Effector memory CD4-positive, alpha-beta T cell (primary cell): Measurements from ENCODE around the gene UBL7.

Experiments used
- DNase-seq, 3 donors: peaks; one replicate each; pipeline ENCODE4 v3.0.0-alpha.2; 2020
- H3K27ac ChIP-seq: 2 replicates; pipeline ENCODE4 v1.7.0; 2013; ENCODE audit warnings: mild to moderate bottlenecking, low read length, moderate library complexity; ENCODE audit not compliant: insufficient read depth, poor library complexity, severe bottlenecking
- H3K27me3 ChIP-seq: replicated peaks from 2 replicates; pipeline ENCODE4 v1.7.0; 2013; ENCODE audit warnings: mild to moderate bottlenecking, low read length; ENCODE audit not compliant: insufficient read depth, control insufficient read depth, poor library complexity, severe bottlenecking
- H3K36me3 ChIP-seq: 2 replicates; pipeline ENCODE4 v1.7.0; 2013; ENCODE audit warnings: mild to moderate bottlenecking, low read length, moderate library complexity; ENCODE audit not compliant: control insufficient read depth, insufficient read depth
- H3K4me1 ChIP-seq: 2 replicates; pipeline ENCODE4 v1.7.0; 2013; ENCODE audit warnings: low read length, mild to moderate bottlenecking; ENCODE audit not compliant: control insufficient read depth, insufficient read depth, poor library complexity, severe bottlenecking
- H3K4me3 ChIP-seq: 2 replicates; pipeline ENCODE4 v1.7.0; 2013; ENCODE audit warnings: low read length, low read depth, mild to moderate bottlenecking; ENCODE audit not compliant: insufficient read depth, poor library complexity, severe bottlenecking
- H3K9me3 ChIP-seq: 2 replicates; pipeline ENCODE4 v1.7.0; 2013; ENCODE audit warnings: mild to moderate bottlenecking, low read length, moderate library complexity; ENCODE audit not compliant: control insufficient read depth
- total RNA-seq, 3 donors: gene quantifications; one replicate each; lab custom pipeline; 2026; lab: John Stamatoyannopoulos, UW

The UBL7 gene, protein sequence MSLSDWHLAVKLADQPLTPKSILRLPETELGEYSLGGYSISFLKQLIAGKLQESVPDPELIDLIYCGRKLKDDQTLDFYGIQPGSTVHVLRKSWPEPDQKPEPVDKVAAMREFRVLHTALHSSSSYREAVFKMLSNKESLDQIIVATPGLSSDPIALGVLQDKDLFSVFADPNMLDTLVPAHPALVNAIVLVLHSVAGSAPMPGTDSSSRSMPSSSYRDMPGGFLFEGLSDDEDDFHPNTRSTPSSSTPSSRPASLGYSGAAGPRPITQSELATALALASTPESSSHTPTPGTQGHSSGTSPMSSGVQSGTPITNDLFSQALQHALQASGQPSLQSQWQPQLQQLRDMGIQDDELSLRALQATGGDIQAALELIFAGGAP
- 14.4 to 20.1 (median 16.3) reads per million in 3 donors for total RNA-seq

DNA sequence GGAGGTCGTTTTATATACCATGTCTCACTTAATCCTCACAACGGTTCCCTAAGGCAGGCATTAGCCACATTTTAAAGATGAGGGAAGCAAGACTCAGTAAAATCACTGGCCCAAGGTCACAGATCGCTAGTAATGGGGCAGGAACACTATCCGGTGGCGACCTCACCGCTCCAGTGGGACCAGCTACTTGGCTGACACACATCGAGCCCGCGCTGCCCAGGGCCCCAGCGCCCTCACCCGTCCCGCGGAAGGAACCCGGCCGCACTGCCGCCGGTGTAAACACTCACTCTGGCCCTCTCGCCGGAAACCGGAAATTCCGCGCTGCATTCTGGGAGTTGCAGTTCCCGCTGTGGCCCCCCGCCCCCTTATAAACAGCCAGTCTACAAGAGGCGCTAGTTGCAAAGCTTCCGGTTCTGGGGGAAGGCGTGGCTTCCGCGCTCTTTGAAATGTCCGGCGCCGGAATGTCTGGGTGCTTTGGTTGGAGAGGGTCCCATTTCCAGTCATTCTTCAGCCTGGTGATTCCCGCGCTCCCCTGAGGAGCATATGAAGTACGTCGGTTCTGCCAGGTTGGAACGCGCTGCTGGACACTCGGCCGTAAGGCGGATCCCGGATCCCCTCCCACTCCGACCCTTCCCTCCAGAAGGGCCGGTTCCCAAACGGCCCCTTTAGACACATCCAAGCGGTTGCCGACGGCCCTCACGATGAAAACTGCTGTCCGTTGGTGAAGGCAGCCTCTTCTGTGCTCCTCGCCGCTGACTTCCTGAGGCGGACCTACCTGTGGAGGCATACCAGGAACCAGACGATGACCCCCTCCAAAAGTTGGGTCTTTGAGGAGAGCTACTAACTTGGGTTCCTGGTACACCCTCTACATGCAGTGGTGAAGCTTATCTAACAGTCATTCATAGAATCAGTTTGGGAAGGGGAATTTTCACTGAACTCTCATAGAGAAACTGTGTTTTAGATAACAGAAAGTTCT lies at the start of gene UBL7:
Gene UBL7 (minus strand): TSS at position 290 of the 976 bp plus-strand sequence. CDS start 2,293 bp downstream, outside the sequence.
- peak; percentile 90 to 95 (median 93) for DNase-seq
- Histone ChIP-seq H3K4me3 (peak within 1 kb of the TSS; percentile 95), H3K36me3 (peaks cover 10% of the 10 kb centered on the region), H3K9me3 (no peaks in the 10 kb centered on the region), H3K27me3 (no peaks in the 10 kb centered on the region), H3K4me1 (peaks cover 5% of the 10 kb centered on the region), H3K27ac (peak within 1 kb of the TSS; percentile 74)

DNA sequence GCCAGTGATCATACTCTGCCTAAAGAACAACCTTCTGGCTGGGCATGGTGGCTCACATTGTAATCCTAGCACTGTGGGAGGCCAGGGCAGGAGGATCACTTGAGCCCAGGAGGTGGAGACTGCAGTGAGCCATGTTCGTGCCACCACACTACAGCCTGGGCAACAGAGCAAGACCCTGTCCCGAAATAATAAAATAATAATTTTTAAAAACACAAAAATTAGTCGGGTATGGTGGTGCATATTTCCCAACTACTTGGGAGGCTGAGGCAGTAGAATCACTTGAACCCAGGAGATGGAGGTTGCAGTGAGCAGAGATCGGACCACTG lies 45.5 kb upstream of the UBL7 start:
- H3K27me3 ChIP-seq: no peaks in the 10 kb centered on the region
- peaks cover 7% of the 10 kb centered on the region for H3K36me3 ChIP-seq
- DNase-seq: no peak
- no peak overlapping the region for H3K27ac ChIP-seq
- H3K9me3 ChIP-seq: no peaks in the 10 kb centered on the region
- no peaks in the 10 kb centered on the region for H3K4me1 ChIP-seq
- H3K4me3 ChIP-seq: no peak overlapping the region

DNA sequence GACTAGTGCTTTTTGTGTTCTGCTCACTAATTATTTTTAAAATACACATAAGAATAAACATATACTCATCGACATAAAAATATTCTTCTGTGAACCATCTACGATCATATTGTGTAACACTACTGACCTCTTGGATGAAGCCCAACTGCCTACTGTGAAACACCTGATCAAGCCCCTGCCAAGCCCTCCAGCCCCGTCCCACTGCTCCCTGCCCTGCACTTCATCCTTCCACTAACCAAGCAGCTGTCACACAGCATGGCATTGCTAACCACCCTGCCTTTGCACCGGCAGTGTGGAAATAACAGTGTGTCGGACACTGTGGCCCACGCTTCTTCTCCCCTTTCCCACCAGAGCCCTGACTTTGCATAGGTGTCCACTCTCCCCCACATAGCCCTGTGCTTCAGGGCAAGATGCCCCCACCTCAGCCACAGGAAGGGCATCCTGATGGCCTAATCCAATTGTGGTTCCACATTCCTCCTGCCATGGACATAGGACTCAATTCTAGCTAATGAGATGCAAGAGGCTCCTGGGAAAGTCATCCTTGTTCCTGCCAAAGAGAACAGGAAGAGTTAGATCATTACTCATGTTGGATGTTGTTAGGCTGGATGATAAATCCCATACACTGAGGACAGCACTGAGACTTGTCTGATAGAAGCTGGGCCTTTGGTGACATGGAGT lies 45.0 kb upstream of the UBL7 start:
- no peak for DNase-seq
- peaks cover 7% of the 10 kb centered on the region for H3K36me3 ChIP-seq
- H3K9me3 ChIP-seq: no peaks in the 10 kb centered on the region
- H3K27me3 ChIP-seq: no peaks in the 10 kb centered on the region
- H3K27ac ChIP-seq: no peak overlapping the region
- H3K4me3 ChIP-seq: no peak overlapping the region
- H3K4me1 ChIP-seq: no peaks in the 10 kb centered on the region

DNA sequence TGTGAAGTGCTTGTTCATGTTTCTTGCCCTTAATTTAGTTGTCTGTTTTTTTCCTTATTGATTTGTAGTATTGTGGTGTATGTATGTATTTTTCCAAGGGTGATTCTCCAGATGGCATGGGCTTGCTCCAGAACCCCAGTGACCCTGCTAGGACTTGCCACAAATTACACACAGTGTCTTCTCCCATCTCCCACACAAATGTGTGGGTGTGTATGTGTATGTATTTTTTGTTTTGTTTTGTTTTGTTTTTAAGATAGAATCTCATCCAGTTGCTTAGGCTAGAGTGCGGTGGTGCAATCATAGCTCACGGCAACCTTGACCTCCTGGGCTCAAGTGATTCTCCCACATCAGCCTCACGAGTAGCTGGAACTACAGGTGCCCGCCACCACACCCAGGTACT lies 43.9 kb upstream of the UBL7 start:
- no peak overlapping the region for H3K4me3 ChIP-seq
- no peak for DNase-seq
- H3K36me3 ChIP-seq: peaks cover 7% of the 10 kb centered on the region
- H3K27ac ChIP-seq: no peak overlapping the region
- H3K27me3 ChIP-seq: no peaks in the 10 kb centered on the region
- H3K9me3 ChIP-seq: no peaks in the 10 kb centered on the region
- H3K4me1 ChIP-seq: no peaks in the 10 kb centered on the region

DNA sequence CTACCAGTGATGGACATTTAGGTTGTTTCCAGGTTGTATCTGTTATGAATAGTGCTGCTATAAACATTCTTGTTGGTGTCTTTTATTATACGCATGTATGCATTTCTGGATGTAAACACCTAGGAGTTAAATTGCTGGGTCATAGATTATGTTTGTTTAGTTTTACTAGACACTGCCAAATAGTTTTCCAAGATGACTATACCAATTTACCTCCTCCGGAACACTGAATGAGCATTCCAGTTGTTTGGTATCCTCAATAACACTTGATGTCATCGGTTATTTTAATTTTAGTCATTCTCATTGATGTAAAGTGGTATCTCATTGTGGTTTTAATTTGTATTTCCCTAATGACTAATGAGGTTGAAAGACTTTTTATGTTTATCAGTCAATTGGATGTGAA lies 43.5 kb upstream of the UBL7 start:
- no peaks in the 10 kb centered on the region for H3K9me3 ChIP-seq
- no peaks in the 10 kb centered on the region for H3K27me3 ChIP-seq
- no peaks in the 10 kb centered on the region for H3K4me1 ChIP-seq
- peaks cover 7% of the 10 kb centered on the region for H3K36me3 ChIP-seq
- no peak for DNase-seq
- H3K4me3 ChIP-seq: no peak overlapping the region
- H3K27ac ChIP-seq: no peak overlapping the region

DNA sequence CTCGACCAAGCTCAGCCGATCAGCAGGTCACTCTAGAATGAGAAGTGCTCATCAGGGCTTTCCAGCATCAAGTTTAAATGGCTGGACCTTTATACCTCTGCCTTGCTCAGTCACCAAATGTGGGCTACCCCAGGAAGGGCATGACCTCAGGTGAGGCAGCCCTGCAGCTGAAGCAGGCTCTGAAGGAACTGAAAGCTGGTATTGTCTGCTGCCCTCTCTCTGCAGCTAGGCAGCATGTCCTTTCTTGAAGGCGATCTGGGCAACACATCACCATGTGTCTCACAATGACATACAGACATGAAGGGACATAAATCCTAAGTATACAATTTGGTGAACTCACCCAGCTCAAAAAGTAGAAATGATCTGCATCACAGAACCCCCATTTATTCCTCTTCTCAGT lies 41.3 kb upstream of the UBL7 start:
- no peak for DNase-seq
- H3K9me3 ChIP-seq: no peaks in the 10 kb centered on the region
- no peaks in the 10 kb centered on the region for H3K4me1 ChIP-seq
- H3K4me3 ChIP-seq: no peak overlapping the region
- no peak overlapping the region for H3K27ac ChIP-seq
- H3K36me3 ChIP-seq: peaks cover 7% of the 10 kb centered on the region
- H3K27me3 ChIP-seq: no peaks in the 10 kb centered on the region

DNA sequence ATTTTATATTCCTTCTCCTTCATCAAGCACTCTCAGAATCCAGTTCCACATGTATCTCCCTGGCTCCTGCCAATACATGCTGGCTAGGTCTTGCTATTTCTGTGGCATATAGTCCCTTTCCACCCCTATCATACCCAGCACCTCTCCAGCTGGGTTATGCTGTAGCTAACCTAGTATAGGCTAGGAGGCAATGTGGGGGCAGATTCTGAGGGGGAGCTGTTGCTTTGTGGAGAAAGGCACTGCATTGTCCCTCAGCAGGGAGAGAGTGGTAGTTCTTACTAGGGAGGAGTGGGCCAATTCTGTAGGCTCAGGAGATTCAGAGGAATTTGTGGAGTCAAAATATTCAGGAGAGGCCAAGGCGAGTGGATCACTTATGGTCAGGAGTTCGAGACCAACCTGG lies 39.4 kb upstream of the UBL7 start:
- H3K27me3 ChIP-seq: no peaks in the 10 kb centered on the region
- no peak for DNase-seq
- peaks cover 7% of the 10 kb centered on the region for H3K36me3 ChIP-seq
- no peak overlapping the region for H3K27ac ChIP-seq
- H3K4me1 ChIP-seq: no peaks in the 10 kb centered on the region
- no peak overlapping the region for H3K4me3 ChIP-seq
- H3K9me3 ChIP-seq: no peaks in the 10 kb centered on the region

DNA sequence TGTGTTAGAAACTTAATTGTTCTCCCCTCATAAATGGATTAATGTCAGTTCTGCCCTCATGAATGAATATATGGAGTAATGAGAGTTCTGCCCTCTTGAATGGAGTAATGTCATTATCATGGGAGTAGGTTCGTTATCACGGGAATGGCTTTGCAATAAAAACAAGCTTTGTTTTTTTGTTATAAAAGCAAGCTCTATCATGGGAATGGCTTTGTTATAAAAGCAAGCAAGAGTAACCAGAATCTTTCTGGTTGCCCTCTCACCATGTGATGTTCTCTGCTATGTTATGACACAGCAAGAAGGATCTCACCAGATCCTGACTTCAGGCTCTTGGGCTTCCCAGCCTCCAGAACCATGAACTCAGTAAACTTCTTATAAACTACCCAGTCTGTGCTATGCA lies 38.4 kb upstream of the UBL7 start:
- Histone ChIP-seq H3K36me3 (peaks cover 7% of the 10 kb centered on the region), H3K4me1 (no peaks in the 10 kb centered on the region), H3K9me3 (no peaks in the 10 kb centered on the region), H3K27me3 (no peaks in the 10 kb centered on the region), H3K27ac (no peak overlapping the region), H3K4me3 (no peak overlapping the region)
- DNase-seq: no peak

DNA sequence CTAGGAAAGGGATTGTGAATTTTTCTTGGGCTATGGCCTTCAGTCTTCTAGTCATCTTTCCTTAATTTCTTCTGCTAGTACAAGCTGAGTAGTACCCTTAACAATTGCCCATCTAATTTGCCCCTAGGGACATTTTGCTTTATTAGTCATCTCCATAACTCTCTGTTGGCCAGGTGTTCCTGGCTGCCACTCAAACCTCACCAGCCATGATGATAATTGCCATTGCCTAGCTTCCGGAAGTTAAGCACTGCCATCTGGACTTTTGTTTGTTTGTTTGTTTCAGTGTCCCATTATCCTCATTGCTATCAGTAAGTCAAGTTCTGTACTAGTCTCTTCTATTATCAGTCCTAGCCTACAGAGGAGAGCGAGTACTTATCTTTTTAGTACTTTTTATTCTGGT lies 36.6 kb upstream of the UBL7 start:
- Histone ChIP-seq H3K9me3 (no peaks in the 10 kb centered on the region), H3K36me3 (peaks cover 5% of the 10 kb centered on the region), H3K27me3 (no peaks in the 10 kb centered on the region), H3K4me1 (no peaks in the 10 kb centered on the region), H3K27ac (no peak overlapping the region), H3K4me3 (no peak overlapping the region)
- DNase-seq: no peak
